ENCODE data around the gene ASZ1.

DNA sequence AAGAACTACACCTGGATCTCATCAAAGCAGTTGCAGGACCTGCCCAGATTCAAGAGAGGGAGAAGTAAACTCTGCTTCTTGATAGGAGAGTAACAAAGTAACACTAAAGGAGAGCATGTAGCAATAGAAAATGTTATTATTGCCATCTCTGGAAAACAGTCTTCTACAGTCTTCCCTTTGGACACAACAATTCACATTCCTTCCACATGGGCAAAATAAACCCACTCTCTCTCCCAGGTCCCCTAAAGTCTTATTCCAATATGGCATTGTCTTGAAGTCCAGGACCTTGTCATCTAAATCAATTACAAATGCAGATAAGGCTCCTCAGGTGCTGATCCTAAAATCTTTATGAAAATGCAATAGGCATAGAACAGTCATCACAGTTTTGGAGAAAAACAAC, 94.1 kb downstream of the ASZ1 start:
- no peak for TF ChIP-seq CTCF (conservative IDR thresholded peaks at IDR 0.05; ENCODE audit: low read depth, low read length)
- TF ChIP-seq POLR2A (IDR thresholded peaks at IDR 0.05; ENCODE audit: low read depth, low read length): no peak
- no peak for TF ChIP-seq MAFK (IDR thresholded peaks at IDR 0.05; ENCODE audit: low read depth, low read length)
- TF ChIP-seq USF2 (IDR thresholded peaks at IDR 0.05; ENCODE audit: low read depth, low read length): no peak
- TF ChIP-seq MAZ (IDR thresholded peaks at IDR 0.05; ENCODE audit: borderline replicate concordance, low read depth, low read length): no peak
- no peak for TF ChIP-seq FOS (IDR thresholded peaks at IDR 0.05; ENCODE audit: low read depth, low read length)
- TF ChIP-seq RFX5 (IDR thresholded peaks at IDR 0.05; ENCODE audit: low read depth, low read length): no peak
- no peak for TF ChIP-seq CEBPB (IDR thresholded peaks at IDR 0.05; ENCODE audit: low read depth, low read length)
- no peak for TF ChIP-seq RCOR1 (IDR thresholded peaks at IDR 0.05; ENCODE audit: insufficient replicate concordance, low read length)
- no peak for TF ChIP-seq NFE2L2 (IDR thresholded peaks at IDR 0.05; ENCODE audit: low read depth, low read length)
